ENCODE data around the gene AIM2.

Gene AIM2

GRCh38 chr1:159079525-159079924 lies 3.0 kb upstream of the AIM2 start:
- peaks cover 27% of the 10 kb centered on the region for H3K4me1 ChIP-seq (ENCODE audit: low read length)
- no peak overlapping the region for H3K4me2 ChIP-seq (ENCODE audit: low read length)
- peaks cover 19% of the 10 kb centered on the region for H3K79me2 ChIP-seq (ENCODE audit: low read length)
- no peak overlapping the region for H3K4me3 ChIP-seq (ENCODE audit: low read length)
- no peak overlapping the region for H3K27ac ChIP-seq (ENCODE audit: low read length)
- H3K27me3 ChIP-seq (ENCODE audit: low read depth, low read length), result no peaks in the 10 kb centered on the region
- TF ChIP-seq CTCF (IDR thresholded peaks at IDR 0.05; ENCODE audit: low read depth, low read length) (no peak), EZH2phosphoT487 (IDR thresholded peaks at IDR 0.05; ENCODE audit: low read depth) (no peak)
- no peaks in the 10 kb centered on the region for H3K36me3 ChIP-seq (replicated peaks; ENCODE audit: low read depth, low read length)
- H3K9ac ChIP-seq (ENCODE audit: low read length), result no peak overlapping the region
- H3K9me3 ChIP-seq (ENCODE audit: insufficient read depth, low read length), result no peaks in the 10 kb centered on the region
- no peak overlapping the region for H2AFZ ChIP-seq (ENCODE audit: low read depth, low read length)
- no peaks in the 10 kb centered on the region for H4K20me1 ChIP-seq (ENCODE audit: insufficient read depth, low read length)

- peak overlapping the region; percentile 85 for H3K4me3 ChIP-seq (ENCODE audit: low read length)
- peak overlapping the region; percentile 97 for H3K9ac ChIP-seq (ENCODE audit: low read length)
- no peak for TF ChIP-seq EZH2phosphoT487 (IDR thresholded peaks at IDR 0.05; ENCODE audit: low read depth)
- no peak for TF ChIP-seq CTCF (IDR thresholded peaks at IDR 0.05; ENCODE audit: low read depth, low read length)
- H4K20me1 ChIP-seq (ENCODE audit: insufficient read depth, low read length), result no peaks in the 10 kb centered on the region
- H3K79me2 ChIP-seq (ENCODE audit: low read length), result peaks cover 41% of the 10 kb centered on the region
- H3K4me2 ChIP-seq (ENCODE audit: low read length), result peak overlapping the region; percentile 94
- H2AFZ ChIP-seq (ENCODE audit: low read depth, low read length), result peak overlapping the region; percentile 5; the same call in 1 of the 2 replicates
- H3K27ac ChIP-seq (ENCODE audit: low read length), result peak overlapping the region; percentile 97
- no peaks in the 10 kb centered on the region for H3K9me3 ChIP-seq (ENCODE audit: insufficient read depth, low read length)
- H3K36me3 ChIP-seq (replicated peaks; ENCODE audit: low read depth, low read length), result peaks cover 8% of the 10 kb centered on the region
- no peaks in the 10 kb centered on the region for H3K27me3 ChIP-seq (ENCODE audit: low read depth, low read length)
- peaks cover 44% of the 10 kb centered on the region for H3K4me1 ChIP-seq (ENCODE audit: low read length)
Observed at GRCh38 chr1:159077120-159077961, 775 bp upstream of the AIM2 start.

GRCh38 chr1:159071970-159072582 lies 4.5 kb downstream of the AIM2 start:
- H3K4me3 ChIP-seq (ENCODE audit: low read length), result no peak overlapping the region
- H3K27me3 ChIP-seq (ENCODE audit: low read depth, low read length), result no peaks in the 10 kb centered on the region
- peak overlapping the region; percentile 97 for H3K27ac ChIP-seq (ENCODE audit: low read length)
- TF ChIP-seq CTCF (IDR thresholded peaks at IDR 0.05; ENCODE audit: low read depth, low read length) (peak; percentile 87), EZH2phosphoT487 (IDR thresholded peaks at IDR 0.05; ENCODE audit: low read depth) (no peak)
- no peaks in the 10 kb centered on the region for H3K9me3 ChIP-seq (ENCODE audit: insufficient read depth, low read length)
- no peak overlapping the region for H3K9ac ChIP-seq (ENCODE audit: low read length)
- no peaks in the 10 kb centered on the region for H4K20me1 ChIP-seq (ENCODE audit: insufficient read depth, low read length)
- peaks cover 84% of the 10 kb centered on the region for H3K79me2 ChIP-seq (ENCODE audit: low read length)
- no peak overlapping the region for H2AFZ ChIP-seq (ENCODE audit: low read depth, low read length)
- peaks cover 70% of the 10 kb centered on the region for H3K4me1 ChIP-seq (ENCODE audit: low read length)
- H3K4me2 ChIP-seq (ENCODE audit: low read length), result peak overlapping the region; percentile 17; the same call in 1 of the 2 replicates
- H3K36me3 ChIP-seq (replicated peaks; ENCODE audit: low read depth, low read length), result peaks cover 36% of the 10 kb centered on the region

GRCh38 chr1:159068886-159069285 lies 7.7 kb downstream of the AIM2 start:
- peaks cover 81% of the 10 kb centered on the region for H3K4me1 ChIP-seq (ENCODE audit: low read length)
- H3K4me2 ChIP-seq (ENCODE audit: low read length), result peak overlapping the region; percentile 74
- no peaks in the 10 kb centered on the region for H4K20me1 ChIP-seq (ENCODE audit: insufficient read depth, low read length)
- H3K79me2 ChIP-seq (ENCODE audit: low read length), result peaks cover 80% of the 10 kb centered on the region
- peak overlapping the region; percentile 57 for H3K9ac ChIP-seq (ENCODE audit: low read length)
- no peaks in the 10 kb centered on the region for H3K27me3 ChIP-seq (ENCODE audit: low read depth, low read length)
- H3K27ac ChIP-seq (ENCODE audit: low read length), result peak overlapping the region; percentile 95
- H3K4me3 ChIP-seq (ENCODE audit: low read length), result peak overlapping the region; percentile 57
- peaks cover 63% of the 10 kb centered on the region for H3K36me3 ChIP-seq (replicated peaks; ENCODE audit: low read depth, low read length)
- no peak overlapping the region for H2AFZ ChIP-seq (ENCODE audit: low read depth, low read length)
- no peaks in the 10 kb centered on the region for H3K9me3 ChIP-seq (ENCODE audit: insufficient read depth, low read length)
- no peak for TF ChIP-seq CTCF (IDR thresholded peaks at IDR 0.05; ENCODE audit: low read depth, low read length)
- no peak for TF ChIP-seq EZH2phosphoT487 (IDR thresholded peaks at IDR 0.05; ENCODE audit: low read depth)

All from OCI-LY3 (cell line).